GM19328 (cell line): Measurements from ENCODE around the gene MYLK.
"Not testable (repeated sequence)": the region's sequence is repeated elsewhere in the genome, so short reads cannot be mapped to it uniquely, and the experiment has no call there.

Experiments used
- ATAC-seq: cut with Tn5 transposase; IDR thresholded peaks from one replicate; pipeline ENCODE4 v1.9.1; 2021; ENCODE audit warnings: mild to moderate bottlenecking, moderate library complexity; ENCODE audit not compliant: unreplicated experiment

MYLK gene

DNA sequence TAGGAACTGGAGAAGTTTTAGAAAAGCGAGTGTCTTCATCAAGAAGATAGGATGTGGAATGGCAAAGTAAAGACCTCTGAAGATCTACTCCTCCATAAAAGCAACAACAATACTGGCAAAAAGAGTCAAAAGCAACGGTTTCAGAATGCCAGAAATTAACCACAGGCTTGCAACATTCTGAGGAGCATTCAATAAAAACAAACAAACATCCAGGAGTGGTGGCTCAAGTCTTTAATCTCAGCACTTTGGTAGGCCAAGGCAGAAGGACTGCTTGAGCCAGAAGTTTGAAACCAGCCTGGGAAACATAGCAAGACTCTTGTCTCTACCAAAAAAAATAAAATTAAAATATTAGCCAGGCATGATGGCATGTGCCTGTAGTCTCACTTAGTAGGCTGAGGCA is 156.1 kb downstream of the MYLK start:
- ATAC-seq, result no peak

DNA sequence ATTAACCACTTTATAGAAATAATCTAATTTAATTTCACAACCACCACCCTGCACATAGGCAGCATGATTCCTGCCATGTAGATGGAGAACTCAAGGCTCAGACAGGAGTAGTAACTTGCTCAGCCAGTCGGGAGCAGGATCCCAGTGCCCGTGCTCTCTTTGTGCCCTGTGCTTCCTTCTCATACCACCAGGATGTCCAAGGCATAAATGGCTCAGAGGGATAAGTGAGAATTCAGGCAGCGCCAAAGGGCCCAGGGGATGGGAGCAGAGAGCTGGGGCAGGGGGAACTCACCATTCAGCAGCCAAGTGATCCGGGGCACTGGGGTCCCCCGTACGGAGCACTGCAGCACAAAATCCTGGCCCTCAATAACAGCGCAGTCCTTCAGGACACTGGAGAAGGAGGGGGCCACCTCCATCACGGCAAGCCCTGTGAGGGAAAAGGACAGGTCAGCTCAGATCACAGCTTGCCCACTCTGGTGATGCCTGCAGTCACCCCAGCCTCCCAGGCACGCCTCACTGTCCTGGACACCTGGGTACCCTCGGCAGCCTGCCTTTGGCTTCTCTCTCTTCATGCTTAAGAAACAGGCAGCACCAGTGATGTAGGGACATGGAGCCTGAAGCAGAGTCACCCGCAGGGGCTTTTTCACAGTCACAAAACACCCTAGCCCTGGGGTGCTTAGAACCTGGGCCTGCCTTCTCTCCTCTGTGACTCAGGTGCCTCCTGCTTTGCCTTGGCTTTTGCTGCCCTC is 158.3 kb downstream of the MYLK start:
- no peak for ATAC-seq

DNA sequence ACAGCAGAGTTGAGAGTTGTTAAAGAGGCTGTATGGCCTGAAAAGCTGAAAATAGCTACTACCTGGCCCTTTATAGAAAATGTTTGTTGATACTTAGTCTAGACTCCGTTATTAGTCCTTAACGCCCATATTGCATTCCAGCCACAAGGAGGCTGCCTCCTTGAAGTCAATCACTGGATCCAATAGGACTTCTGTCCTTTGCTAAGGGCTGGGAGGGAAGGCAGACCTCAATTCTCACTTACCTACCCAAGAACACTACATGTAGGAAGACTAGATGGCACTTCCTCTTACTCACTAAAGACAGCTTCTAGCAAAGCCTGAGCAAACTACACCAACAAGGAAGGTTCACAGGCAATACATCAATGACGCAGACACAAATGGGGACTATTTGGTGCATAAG is 159.8 kb downstream of the MYLK start:
- no peak for ATAC-seq

DNA sequence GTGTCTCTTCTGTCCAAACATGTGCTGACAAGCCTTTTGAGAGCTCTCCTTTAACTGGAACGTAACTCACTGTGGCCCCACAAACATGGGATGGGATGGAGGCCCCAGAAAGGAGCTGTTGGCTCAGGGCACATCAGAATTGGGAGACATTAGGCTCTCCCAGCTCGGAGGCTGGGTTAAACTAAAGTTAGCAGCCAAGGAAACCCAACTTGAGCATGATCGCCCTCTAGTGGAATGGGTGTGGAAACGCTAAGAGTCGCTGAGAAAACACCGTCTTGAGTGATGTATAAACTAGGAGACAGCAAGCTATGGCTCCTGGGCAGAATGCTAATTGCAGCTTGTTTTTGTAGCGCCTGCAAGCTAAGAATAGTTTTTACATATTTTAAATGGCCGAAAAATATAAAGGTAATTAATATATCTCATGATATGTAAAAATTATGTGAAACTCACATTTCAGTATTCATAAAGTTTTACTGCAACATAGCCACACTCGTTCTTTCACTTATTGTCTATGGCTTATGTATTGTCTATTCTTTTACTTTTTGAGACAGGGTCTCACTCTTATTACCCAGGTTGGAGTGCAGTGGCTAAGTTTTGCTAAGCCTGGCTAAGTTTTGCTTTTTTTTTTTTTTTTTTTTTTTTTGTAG is 160.5 kb downstream of the MYLK start:
- peak; percentile 49 for ATAC-seq

DNA sequence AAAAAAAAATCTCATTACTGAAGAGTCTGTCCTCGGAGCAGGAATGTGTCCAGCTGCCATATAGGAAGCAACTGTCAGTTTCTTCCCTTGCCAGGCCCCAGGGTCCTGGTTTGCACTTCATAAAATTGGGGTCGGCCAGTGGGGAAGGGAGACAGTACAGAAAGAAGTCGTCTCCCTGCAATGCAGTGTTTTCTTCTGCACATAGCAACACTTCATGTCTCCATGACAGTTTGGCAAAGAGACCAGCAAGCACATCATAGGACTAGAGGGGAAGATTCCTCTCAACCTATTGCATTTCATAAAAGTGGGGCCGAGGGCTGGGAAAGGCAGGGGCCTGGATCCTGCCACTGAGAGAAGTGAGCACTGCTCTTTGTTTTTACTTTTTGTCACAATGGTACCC is 161.1 kb downstream of the MYLK start:
- ATAC-seq, result no peak

DNA sequence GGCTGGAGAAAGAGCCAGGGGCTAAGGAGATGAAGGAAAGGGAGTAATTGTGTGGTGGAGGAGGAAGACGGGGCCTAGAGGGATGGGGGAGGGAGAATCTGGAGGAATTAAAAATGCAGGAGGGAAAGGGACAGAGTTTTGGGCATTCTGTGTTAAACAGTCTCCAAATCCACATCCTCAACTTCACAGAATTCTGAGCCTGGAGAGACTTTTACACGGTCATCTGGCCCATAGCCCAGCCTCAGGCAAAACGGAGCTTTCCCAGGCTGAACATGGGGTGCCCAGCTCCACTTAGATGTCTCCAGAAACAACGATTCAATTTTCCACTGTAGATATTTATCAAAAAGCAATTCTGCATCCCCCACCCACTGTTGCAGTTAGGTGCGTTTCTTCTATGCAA is 161.7 kb downstream of the MYLK start:
- ATAC-seq, result no peak

DNA sequence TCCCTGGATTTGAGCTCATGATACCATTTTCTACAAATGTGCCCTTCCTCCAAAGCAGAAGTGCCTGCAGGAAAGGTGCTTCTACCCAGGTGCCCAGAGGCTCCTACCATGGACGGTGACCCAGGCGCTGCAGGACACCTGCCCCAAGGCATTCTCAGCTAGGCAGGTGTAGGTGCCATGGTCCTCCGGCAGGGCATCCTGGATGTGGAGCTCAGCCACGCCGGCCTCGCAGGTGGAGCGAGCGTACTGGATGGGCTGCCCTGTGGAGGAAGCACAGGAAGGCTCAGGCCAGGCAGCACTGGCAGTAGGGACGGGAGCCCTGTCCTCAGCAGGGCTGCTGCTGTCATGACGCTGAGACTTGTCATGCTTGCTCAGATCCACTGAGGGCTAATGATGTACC is 162.1 kb downstream of the MYLK start:
- ATAC-seq, result no peak

DNA sequence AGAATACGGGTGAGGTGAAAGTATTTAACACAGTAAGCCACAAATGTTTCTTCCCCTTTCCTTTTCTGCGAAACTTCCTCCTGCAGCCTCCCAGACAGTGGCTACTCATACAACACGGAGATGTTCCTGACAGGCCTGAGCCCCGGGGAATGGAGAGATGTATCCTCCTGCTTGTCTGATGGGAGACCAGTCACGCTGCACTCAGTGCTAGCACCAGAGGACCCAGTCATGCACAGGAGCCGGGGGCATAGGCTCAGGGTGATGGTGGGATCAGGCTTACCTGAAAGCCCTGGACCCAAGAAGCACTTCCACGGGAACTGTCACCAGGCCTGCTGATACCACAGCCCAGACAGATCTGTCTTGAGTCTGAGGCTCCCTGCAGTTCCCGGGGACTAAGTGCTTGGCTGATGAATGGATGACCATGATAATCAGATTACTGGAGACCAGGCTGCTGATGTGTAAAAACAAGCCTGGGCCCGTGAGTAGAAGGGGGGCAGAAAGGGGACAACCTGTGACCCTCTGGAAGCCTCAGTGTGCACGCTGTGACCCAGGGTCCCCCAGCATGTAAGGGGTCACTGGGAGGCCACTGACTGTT is 162.9 kb downstream of the MYLK start:
- not testable (repeated sequence) for ATAC-seq

DNA sequence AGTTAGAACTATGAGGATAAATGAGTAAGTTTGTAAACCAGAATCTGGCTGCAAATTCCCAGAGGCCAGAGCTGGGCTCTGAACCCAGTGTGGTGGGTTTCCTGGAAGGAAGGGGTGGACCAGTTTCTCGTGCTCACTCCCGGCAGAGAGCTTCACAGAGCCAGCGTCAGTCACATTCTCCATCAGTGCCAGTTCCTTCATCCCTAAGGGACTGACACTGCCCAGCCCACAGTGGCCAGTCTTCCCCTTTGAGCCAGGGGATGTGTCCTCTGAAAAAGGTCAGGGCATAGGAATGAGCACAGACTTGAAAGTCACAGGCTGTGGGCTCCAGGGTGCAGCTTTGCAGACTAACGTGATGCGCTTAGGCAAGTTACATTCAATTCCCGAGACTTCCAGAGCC is 163.5 kb downstream of the MYLK start:
- no peak for ATAC-seq

DNA sequence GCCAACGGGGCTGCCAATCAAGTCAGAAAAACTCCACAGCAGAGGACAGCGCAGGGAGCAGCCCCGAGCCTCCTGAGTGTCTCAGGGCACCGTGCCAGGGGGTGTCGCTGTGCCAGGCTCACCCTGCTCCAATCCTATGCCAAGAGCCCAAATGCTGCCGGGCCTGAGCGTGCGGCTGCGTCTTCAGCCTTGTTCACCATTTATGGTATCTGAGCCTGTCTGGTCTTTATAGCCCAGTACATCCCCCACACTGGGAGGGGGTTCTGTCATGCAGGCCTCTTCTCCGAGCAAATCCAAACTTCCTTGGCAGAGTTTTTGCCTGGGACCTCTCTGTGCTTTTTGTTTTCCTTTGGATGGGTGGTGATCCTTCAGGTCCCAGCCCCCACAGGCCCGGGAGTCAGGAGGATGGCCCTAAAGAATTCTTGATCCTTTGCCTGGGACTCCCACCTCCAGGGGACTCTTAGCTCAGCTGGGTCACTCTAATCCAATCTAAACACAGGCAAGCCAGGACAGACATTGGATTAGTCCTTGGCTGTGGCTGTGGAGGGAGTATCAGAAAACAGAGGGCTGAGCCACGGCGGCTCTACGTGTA is 164.2 kb downstream of the MYLK start:
- no peak for ATAC-seq

DNA sequence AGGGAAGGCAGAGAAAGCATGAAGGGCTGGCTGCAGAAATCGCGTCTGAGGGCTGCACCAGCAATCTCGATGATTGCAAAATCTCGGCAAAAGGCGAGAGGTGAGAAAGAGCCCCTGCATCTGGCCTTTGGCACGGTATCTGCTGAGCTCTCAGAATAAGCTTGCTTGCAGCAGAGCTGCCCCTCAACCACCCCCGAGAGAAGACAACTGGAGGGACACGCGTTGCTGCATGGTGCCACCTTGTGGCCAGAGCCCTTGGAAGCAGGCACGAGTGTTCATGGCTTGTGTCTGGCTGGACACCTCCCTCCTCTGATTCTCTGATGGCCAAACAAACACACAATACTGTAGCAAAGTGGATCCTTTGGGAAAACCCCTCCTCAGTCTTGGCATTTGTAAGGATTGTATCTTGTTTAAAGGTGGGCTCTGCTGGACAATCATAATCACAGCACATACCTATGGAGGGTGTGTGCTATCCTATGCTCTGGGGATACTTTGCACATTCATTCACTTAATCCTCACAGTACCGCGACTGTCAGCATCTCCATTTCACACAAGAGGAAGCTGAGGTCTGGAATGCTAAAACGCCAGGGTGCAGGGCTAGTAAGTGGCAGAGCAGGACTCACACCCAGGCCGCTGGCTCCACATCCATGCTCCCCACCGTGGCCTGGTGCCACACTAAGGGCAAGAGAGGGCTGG is 164.9 kb downstream of the MYLK start:
- not testable (repeated sequence) for ATAC-seq

DNA sequence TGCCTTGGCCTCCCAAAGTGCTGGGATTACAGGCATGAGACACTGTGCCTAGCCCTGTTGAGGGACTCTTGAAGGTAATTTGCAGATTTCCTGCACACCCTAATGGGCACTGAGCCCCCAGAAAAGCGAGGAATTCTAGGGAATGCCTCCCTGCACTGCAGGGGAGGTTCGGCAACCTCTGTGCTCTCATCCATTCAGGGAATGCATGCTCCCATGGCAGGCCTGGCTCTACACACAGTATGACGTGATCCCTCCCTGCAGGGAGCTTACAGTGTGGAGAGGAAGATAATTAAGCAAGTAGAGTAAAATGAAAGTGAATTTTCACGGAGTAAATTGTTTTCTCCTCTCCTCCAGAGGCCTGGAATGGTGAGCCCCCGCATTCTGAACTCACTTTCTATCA is 166.0 kb downstream of the MYLK start:
- no peak for ATAC-seq

DNA sequence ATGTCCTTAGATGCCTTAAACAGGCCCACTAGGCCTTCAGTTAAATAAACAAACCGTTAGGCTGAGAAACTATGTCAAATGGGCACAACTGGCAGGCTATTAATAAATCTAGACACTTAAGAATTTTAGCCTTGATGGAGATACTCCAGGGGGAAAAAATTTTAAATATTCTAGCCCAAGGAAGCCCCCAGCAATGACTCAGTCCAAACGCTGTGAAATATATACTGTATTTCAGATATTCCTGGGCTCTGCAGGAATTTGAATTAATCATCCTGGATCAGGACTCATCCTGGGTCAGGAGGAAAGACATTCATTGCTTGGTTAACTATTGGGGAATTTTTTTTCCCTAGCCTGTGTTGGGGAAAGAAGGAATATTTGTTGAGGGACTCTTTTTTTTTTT is 166.7 kb downstream of the MYLK start:
- not testable (repeated sequence) for ATAC-seq

DNA sequence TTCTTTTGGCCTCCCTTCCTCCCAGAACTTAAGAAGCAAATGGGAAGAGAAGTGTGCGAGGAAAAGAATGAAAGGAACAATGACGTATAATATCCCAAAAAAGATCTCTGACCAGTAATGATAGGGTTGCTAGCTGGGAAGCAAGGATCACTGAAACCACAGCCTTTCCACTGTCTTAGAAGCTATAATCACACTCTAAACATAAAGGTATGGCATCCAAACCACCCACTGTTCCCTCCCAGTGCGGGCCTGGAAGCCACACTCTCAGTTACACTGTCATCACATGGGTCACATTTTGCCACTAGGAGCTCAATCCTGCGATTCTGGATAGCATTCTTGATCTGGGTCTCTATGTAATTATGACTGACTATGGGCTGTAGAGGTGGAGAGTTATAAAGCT is 167.7 kb downstream of the MYLK start:
- ATAC-seq, result no peak

DNA sequence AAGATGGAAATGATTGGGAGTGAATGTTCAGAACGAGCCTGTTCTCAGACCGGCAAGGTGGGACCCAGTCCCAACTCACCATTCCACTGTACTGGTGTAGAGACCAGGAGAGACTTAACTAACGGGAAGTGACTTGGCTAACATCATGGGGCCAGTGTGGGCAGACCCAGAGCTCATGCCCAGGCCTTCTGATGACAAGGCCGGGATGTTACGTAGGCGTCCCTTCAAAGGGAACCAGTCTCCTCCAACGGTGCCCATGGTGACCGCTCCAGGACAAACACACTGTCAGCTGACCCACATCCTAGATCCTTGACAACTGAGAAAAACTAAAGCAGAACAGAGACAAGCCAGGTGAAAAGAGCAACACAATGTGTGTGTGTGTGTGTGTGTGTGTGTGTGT is 170.9 kb downstream of the MYLK start:
- no peak for ATAC-seq

DNA sequence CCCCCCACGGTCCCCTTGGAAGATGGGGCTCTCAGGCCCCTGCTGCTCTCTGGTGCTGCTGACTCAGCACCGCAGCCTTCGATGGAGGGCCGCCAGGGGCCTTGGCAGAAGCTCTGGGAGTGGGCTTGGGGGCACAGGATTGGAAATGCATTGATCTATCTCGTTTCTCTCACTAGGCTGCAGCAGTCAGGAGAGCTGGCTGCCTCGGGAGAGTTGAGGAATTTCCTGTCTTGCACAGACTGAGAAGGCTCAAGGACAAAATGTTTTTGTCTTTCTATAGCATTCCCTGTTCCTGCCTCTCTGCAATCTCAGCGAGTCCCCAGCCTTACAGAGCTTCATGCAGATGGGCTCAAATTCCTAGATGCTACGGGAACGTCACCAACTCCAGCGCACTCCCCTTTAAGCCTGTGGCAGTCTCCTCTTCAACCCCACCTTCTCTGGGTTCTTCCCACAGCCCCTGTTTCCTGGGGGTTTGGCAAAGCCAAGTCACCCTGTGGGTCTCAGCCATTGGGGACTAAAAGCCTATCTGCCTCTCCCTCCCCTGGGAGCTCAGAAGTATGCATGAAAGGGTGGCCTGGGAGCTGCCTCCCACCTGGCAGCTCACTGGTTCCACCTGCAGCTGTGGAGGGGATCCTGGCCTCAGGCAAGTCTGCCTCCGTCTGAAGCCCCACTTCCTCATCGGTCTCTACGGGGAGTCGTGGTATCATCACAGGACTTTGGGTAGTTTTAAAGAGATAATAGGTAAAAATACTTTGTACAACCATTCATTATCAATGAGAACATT is 171.9 kb downstream of the MYLK start:
- no peak for ATAC-seq

DNA sequence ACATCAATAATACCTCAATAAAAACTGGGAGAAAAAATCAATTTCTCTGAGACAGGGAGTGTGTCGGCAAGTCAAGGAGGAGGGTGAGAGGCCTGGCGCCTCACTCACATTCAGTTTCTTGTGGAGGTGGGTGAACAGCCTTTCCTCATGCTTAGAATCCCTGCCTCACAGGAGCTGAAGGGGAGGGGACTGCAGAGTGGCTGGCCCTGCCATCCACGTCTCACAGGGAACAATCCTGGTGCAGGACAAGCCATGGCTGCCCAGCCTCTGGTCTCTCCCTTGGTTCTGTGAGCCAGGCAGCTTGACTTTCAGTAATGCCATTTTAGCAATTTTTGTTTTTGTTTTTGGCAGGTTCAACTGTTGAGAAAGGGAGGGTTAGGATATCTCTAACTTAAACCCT is 172.8 kb downstream of the MYLK start:
- no peak for ATAC-seq

DNA sequence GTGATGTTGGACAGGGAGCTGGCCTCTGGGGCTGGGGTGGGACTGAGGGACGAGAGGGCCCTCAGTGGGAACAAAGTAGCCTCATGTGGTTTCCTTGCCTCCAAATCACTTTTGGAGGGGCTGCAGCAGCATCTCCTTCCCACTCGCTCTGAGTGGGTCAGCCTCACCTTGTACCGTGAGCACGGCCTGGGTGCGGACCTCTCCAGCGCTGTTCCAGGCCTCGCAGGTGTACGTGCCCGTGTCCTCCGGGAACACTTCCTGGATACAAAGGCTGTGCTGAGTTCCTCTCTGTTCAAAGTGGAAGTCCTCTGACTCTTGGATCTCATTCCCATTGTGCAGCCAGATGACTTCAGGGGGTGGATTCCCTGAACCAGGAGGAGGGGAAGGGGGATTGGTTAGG is 175.6 kb downstream of the MYLK start:
- ATAC-seq, result no peak

DNA sequence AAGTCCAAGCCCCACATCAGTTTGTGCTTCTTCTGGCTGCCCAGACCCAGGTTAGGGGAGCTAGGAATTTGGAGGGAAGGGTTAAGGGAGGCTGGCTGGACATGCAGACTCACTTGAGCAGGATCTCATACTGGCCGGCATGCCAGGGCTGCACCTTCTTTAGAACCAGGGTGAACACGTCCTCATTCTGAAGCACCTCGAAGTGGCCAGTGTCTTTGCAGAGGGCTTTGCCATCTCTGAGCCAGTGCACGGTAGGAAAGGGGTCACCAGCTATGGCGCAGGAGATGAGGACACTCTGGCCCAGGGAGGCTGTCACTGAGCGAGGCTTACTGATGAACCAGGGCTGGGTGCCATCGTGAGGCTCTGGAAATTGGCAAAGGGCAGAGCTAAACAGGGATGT is 176.5 kb downstream of the MYLK start:
- not testable (repeated sequence) for ATAC-seq

DNA sequence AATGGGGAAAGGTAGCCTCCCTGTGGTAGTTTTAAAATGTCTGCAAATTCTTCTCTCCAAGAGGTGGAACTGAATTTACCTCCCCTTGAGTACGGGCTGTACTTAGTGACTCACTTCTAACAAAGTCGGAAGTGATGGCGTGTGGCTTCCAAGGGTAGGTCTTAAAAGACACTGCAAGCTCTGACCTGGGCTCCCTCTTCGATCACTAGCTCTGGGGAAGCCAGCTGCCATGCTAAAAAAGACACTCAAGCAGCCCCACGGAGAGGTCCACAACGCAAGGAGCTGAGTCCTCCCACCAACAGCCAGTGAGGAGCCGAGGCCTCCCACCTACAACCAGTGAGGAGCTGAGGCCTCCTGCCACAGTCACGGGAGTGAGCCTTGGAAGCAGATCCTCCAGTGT is 177.3 kb downstream of the MYLK start:
- ATAC-seq, result no peak
